WTC11 (cell line): ENCODE measurements around the gene SEMA3F. TPM values are rescaled to one million over a fixed set of nuclear protein-coding genes. Genes with fewer than 3 reads are reported as not detected.
A peak's percentile ranks its signal among the peaks of the same experiment; 100 is the strongest.

Experiments
- ATAC-seq: fragments of 200-7000 bp; cut with Tn5 transposase; 2 replicates; pipeline ENCODE4 v1.10.0; 2021; ENCODE audit warnings: mild to moderate bottlenecking, moderate library complexity
- CTCF ChIA-PET: fragments of 300-600 bp; sonication (Branson Sonifier 250); formaldehyde crosslinking; loops from one replicate; lab custom pipeline; 2021; ENCODE audit warnings: antibody characterized with exemption; lab: Charles Lee
- POLR2A ChIA-PET: fragments of 350-600 bp; sonication (Branson Sonifier 250); formaldehyde crosslinking; loops from one replicate; lab custom pipeline; 2021; ENCODE audit warnings: antibody characterized with exemption; lab: Charles Lee
- DNase-seq: peaks from one replicate; pipeline ENCODE4 v3.0.0; 2021; ENCODE audit warnings: low spot score
- H3K27ac Mint-ChIP-seq: 2 replicates; pipeline ENCODE4 v1.8.0; 2021; ENCODE audit warnings: mixed read lengths
- H3K27me3 Mint-ChIP-seq: 2 replicates; pipeline ENCODE4 v1.8.0; 2021; ENCODE audit warnings: low read depth, mild to moderate bottlenecking, moderate library complexity, mixed read lengths
- H3K36me3 Mint-ChIP-seq: 2 replicates; pipeline ENCODE4 v1.8.0; 2021; ENCODE audit warnings: mixed read lengths
- H3K4me1 Mint-ChIP-seq: 2 replicates; pipeline ENCODE4 v1.8.0; 2022; ENCODE audit warnings: mixed read lengths
- H3K4me3 Mint-ChIP-seq: 2 replicates; pipeline ENCODE4 v1.8.0; 2021; ENCODE audit warnings: mild to moderate bottlenecking, moderate library complexity, mixed read lengths
- H3K9me3 Mint-ChIP-seq: 2 replicates; pipeline ENCODE4 v1.8.0; 2021; ENCODE audit warnings: mixed read lengths
- CBFB ChIP-seq: sonication (generic); formaldehyde crosslinking; IDR thresholded peaks from 2 replicates; pipeline ENCODE4 v1.8.1; 2022; ENCODE audit warnings: mild to moderate bottlenecking, low read depth, missing genetic modification reagents
- ESRRA ChIP-seq: sonication (generic); formaldehyde crosslinking; IDR thresholded peaks from 2 replicates; pipeline ENCODE4 v1.8.1; 2022; ENCODE audit warnings: mild to moderate bottlenecking, missing genetic modification reagents, borderline replicate concordance
- JUN ChIP-seq: sonication (generic); formaldehyde crosslinking; IDR thresholded peaks from 2 replicates; pipeline ENCODE4 v1.8.0; 2023; ENCODE audit warnings: mild to moderate bottlenecking, missing genetic modification reagents
- MLX ChIP-seq: sonication (generic); formaldehyde crosslinking; IDR thresholded peaks from 2 replicates; pipeline ENCODE4 v1.8.1; 2023; ENCODE audit warnings: mild to moderate bottlenecking, missing genetic modification reagents, moderate library complexity
- NFE2L1 ChIP-seq: sonication (generic); formaldehyde crosslinking; IDR thresholded peaks from 2 replicates; pipeline ENCODE4 v1.8.1; 2023; ENCODE audit warnings: missing genetic modification reagents
- PRRX2 ChIP-seq: fragments of 250-450 bp; sonication (Bioruptor Pico); IDR thresholded peaks from 2 replicates; pipeline ENCODE4 v1.8.0; 2021; ENCODE audit warnings: mild to moderate bottlenecking
- SOX15 ChIP-seq: fragments of 250-450 bp; sonication (Bioruptor Pico); IDR thresholded peaks from 2 replicates; pipeline ENCODE4 v1.9.0; 2021; ENCODE audit warnings: mild to moderate bottlenecking
- STAT6 ChIP-seq: sonication (generic); formaldehyde crosslinking; conservative IDR thresholded peaks from 2 replicates; pipeline ENCODE4 v1.8.1; 2023; ENCODE audit warnings: mild to moderate bottlenecking, low read depth, missing genetic modification reagents, moderate library complexity
- TCF7 ChIP-seq: sonication (generic); formaldehyde crosslinking; IDR thresholded peaks from 2 replicates; pipeline ENCODE4 v1.8.0; 2022; ENCODE audit warnings: mild to moderate bottlenecking, low read depth, missing genetic modification reagents, moderate library complexity
- ZNF138 ChIP-seq: sonication (generic); formaldehyde crosslinking; conservative IDR thresholded peaks from 2 replicates; pipeline ENCODE4 v1.8.1; 2022; ENCODE audit warnings: mild to moderate bottlenecking, moderate library complexity, missing genetic modification reagents
- ZNF219 ChIP-seq: sonication (generic); formaldehyde crosslinking; IDR thresholded peaks from 2 replicates; pipeline ENCODE4 v1.8.0; 2023; ENCODE audit warnings: missing genetic modification reagents, mild to moderate bottlenecking, borderline replicate concordance
- ZNF263 ChIP-seq: sonication (generic); formaldehyde crosslinking; IDR thresholded peaks from 2 replicates; pipeline ENCODE4 v1.8.1; 2022; ENCODE audit warnings: low read depth, mild to moderate bottlenecking, moderate library complexity, missing genetic modification reagents
- ZNF396 ChIP-seq: fragments of 250-450 bp; sonication (Bioruptor Pico); IDR thresholded peaks from 2 replicates; pipeline ENCODE4 v1.8.0; 2021; ENCODE audit warnings: mild to moderate bottlenecking, moderate library complexity, borderline replicate concordance
- total RNA-seq: library from RNA; stranded (reverse); gene quantifications from 3 replicates; pipeline ENCODE4 v1.2.3, GENCODE V29; 2021
- TF ChIP-seq, protein P1 (sequence below): sonication (generic); formaldehyde crosslinking; IDR thresholded peaks from 2 replicates; pipeline ENCODE4 v1.8.1; 2022; ENCODE audit warnings: low read depth, mild to moderate bottlenecking, moderate library complexity, missing genetic modification reagents, borderline replicate concordance
- TF ChIP-seq, protein P2 (sequence below): sonication (generic); formaldehyde crosslinking; conservative IDR thresholded peaks from 2 replicates; pipeline ENCODE4 v1.8.1; 2022; ENCODE audit warnings: mild to moderate bottlenecking, missing genetic modification reagents
- TF ChIP-seq, protein P3 (sequence below): fragments of 250-450 bp; sonication (Bioruptor Pico); IDR thresholded peaks from 2 replicates; pipeline ENCODE4 v1.9.0; 2021; ENCODE audit warnings: mild to moderate bottlenecking
- TF ChIP-seq, protein P4 (sequence below): sonication (generic); formaldehyde crosslinking; IDR thresholded peaks from 2 replicates; pipeline ENCODE4 v1.8.0; 2022; ENCODE audit warnings: mild to moderate bottlenecking, missing genetic modification reagents
- TF ChIP-seq, protein P5 (sequence below): sonication (generic); formaldehyde crosslinking; IDR thresholded peaks from 2 replicates; pipeline ENCODE4 v1.8.0; 2023; ENCODE audit warnings: mild to moderate bottlenecking, missing genetic modification reagents

SEMA3F gene
- total RNA-seq, 1 experiment from 2014 or later, result 49.0 TPM

GRCh38 chr3:50117120-50117519 lies 38.0 kb upstream of the SEMA3F start:
- ChIA-PET CTCF (interaction anchor here (1.0 to 1.7 kb wide), 2 partner anchors 48 to 78 kb away, joined by 3 to 5 read pairs; no protein-coding TSS in a partner anchor), POLR2A (interaction anchor here (1.1 kb wide), 1 partner anchor 21 kb away, joined by 7 read pairs; no protein-coding TSS in a partner anchor)
- H3K27ac Mint-ChIP-seq, result no peak overlapping the region
- peaks cover 63% of the 10 kb centered on the region for H3K36me3 Mint-ChIP-seq
- no peak overlapping the region for H3K4me3 Mint-ChIP-seq
- ATAC-seq (no peak), DNase-seq (no peak)
- no peaks in the 10 kb centered on the region for H3K27me3 Mint-ChIP-seq
- H3K4me1 Mint-ChIP-seq, result peaks cover 10% of the 10 kb centered on the region
- H3K9me3 Mint-ChIP-seq, result no peaks in the 10 kb centered on the region
- TF ChIP-seq, protein P1, sequence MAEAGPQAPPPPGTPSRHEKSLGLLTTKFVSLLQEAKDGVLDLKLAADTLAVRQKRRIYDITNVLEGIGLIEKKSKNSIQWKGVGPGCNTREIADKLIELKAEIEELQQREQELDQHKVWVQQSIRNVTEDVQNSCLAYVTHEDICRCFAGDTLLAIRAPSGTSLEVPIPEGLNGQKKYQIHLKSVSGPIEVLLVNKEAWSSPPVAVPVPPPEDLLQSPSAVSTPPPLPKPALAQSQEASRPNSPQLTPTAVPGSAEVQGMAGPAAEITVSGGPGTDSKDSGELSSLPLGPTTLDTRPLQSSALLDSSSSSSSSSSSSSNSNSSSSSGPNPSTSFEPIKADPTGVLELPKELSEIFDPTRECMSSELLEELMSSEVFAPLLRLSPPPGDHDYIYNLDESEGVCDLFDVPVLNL, result no peak
- TF ChIP-seq CBFB (CRISPR knock-in tag), result no peak
- TF ChIP-seq, protein P2, sequence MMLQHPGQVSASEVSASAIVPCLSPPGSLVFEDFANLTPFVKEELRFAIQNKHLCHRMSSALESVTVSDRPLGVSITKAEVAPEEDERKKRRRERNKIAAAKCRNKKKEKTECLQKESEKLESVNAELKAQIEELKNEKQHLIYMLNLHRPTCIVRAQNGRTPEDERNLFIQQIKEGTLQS (CRISPR knock-in tag), result no peak
- TF ChIP-seq ZNF263 (CRISPR knock-in tag), result no peak
- no peak for TF ChIP-seq ZNF138
- TF ChIP-seq ZNF219, result no peak
- no peak for TF ChIP-seq STAT6 (CRISPR knock-in tag)
- TF ChIP-seq TCF7 (CRISPR knock-in tag), result no peak
- no peak for TF ChIP-seq JUN (CRISPR knock-in tag)

DNA sequence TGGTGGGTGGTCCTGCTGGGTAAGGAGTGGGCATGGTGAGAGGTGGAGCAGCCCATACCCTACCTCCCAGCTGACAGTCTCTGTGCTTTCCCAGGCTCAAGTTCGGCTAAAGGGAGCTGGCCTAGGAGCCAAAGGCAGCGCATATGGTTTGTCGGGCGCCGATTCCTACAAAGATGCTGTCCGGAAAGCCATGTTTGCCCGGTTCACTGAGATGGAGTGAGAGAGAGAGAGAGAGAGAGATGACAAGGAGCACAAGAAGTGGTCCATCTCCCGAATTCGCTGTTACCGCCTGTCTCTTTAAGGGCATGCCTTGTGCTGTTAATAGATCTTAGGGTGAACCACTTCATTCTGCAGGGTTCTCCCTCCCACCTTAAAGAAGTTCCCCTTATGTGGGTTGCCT lies 36.9 kb upstream of the SEMA3F start:
- H3K27me3 Mint-ChIP-seq, result no peaks in the 10 kb centered on the region
- no peaks in the 10 kb centered on the region for H3K9me3 Mint-ChIP-seq
- peaks cover 57% of the 10 kb centered on the region for H3K36me3 Mint-ChIP-seq
- CTCF ChIA-PET, result no interaction called here
- H3K4me3 Mint-ChIP-seq, result no peak overlapping the region
- peak overlapping the region; percentile 9; the same call in 1 of the 2 replicates for H3K27ac Mint-ChIP-seq
- H3K4me1 Mint-ChIP-seq, result peaks cover 13% of the 10 kb centered on the region
- POLR2A ChIA-PET, result interaction anchor here (1.1 kb wide), 1 partner anchor 20 kb away, joined by 7 read pairs; no protein-coding TSS in a partner anchor
- no peak for DNase-seq
- no peak for TF ChIP-seq NFE2L1 (CRISPR knock-in tag)
- TF ChIP-seq SOX15 (CRISPR knock-in tag), result no peak
- no peak for TF ChIP-seq JUN (CRISPR knock-in tag)
- TF ChIP-seq, protein P3, sequence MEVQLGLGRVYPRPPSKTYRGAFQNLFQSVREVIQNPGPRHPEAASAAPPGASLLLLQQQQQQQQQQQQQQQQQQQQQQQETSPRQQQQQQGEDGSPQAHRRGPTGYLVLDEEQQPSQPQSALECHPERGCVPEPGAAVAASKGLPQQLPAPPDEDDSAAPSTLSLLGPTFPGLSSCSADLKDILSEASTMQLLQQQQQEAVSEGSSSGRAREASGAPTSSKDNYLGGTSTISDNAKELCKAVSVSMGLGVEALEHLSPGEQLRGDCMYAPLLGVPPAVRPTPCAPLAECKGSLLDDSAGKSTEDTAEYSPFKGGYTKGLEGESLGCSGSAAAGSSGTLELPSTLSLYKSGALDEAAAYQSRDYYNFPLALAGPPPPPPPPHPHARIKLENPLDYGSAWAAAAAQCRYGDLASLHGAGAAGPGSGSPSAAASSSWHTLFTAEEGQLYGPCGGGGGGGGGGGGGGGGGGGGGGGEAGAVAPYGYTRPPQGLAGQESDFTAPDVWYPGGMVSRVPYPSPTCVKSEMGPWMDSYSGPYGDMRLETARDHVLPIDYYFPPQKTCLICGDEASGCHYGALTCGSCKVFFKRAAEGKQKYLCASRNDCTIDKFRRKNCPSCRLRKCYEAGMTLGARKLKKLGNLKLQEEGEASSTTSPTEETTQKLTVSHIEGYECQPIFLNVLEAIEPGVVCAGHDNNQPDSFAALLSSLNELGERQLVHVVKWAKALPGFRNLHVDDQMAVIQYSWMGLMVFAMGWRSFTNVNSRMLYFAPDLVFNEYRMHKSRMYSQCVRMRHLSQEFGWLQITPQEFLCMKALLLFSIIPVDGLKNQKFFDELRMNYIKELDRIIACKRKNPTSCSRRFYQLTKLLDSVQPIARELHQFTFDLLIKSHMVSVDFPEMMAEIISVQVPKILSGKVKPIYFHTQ (CRISPR knock-in tag), result no peak
- no peak for TF ChIP-seq ZNF138
- TF ChIP-seq MLX (CRISPR knock-in tag), result no peak
- ATAC-seq, result no peak

DNA sequence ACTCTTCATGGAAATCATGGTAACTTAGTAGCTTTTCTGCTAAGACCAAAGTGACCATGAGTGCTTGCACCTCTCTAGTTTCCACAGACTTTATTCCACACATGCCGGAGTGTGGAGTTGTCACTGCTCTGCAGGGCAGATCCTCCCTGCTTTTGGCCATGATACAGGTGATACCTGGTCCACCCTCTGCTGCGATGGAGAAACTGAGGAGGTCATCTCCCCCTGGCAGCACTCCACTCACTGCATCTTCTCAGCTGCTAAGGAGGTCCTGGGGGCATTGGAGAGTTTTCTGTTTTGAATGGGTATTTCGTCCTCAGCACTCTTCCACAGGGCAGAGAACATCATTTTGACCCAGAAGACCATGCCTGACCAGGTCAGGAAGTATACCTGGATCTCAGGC lies 35.3 kb upstream of the SEMA3F start:
- ATAC-seq (no peak), DNase-seq (no peak)
- Mint-ChIP-seq H3K27me3 (no peaks in the 10 kb centered on the region), H3K4me1 (peaks cover 26% of the 10 kb centered on the region), H3K36me3 (peaks cover 42% of the 10 kb centered on the region), H3K9me3 (no peaks in the 10 kb centered on the region), H3K4me3 (no peak overlapping the region), H3K27ac (no peak overlapping the region)
- POLR2A ChIA-PET, result interaction anchor here (0.7 to 2.2 kb wide), 4 partner anchors 19 to 75 kb away, joined by 3 to 6 read pairs (median 4); no protein-coding TSS in a partner anchor
- CTCF ChIA-PET, result interaction anchor here (0.6 to 5.9 kb wide), 10 partner anchors 17 to 400 kb away, joined by 3 to 74 read pairs (median 4); partner anchors contain the start of genes AMIGO3 and GNAT1
- TF ChIP-seq, protein P2 (CRISPR knock-in tag), result no peak
- TF ChIP-seq ZNF263 (CRISPR knock-in tag), result no peak
- TF ChIP-seq, protein P4, sequence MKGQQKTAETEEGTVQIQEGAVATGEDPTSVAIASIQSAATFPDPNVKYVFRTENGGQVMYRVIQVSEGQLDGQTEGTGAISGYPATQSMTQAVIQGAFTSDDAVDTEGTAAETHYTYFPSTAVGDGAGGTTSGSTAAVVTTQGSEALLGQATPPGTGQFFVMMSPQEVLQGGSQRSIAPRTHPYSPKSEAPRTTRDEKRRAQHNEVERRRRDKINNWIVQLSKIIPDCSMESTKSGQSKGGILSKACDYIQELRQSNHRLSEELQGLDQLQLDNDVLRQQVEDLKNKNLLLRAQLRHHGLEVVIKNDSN (CRISPR knock-in tag), result no peak
- TF ChIP-seq, protein P5, sequence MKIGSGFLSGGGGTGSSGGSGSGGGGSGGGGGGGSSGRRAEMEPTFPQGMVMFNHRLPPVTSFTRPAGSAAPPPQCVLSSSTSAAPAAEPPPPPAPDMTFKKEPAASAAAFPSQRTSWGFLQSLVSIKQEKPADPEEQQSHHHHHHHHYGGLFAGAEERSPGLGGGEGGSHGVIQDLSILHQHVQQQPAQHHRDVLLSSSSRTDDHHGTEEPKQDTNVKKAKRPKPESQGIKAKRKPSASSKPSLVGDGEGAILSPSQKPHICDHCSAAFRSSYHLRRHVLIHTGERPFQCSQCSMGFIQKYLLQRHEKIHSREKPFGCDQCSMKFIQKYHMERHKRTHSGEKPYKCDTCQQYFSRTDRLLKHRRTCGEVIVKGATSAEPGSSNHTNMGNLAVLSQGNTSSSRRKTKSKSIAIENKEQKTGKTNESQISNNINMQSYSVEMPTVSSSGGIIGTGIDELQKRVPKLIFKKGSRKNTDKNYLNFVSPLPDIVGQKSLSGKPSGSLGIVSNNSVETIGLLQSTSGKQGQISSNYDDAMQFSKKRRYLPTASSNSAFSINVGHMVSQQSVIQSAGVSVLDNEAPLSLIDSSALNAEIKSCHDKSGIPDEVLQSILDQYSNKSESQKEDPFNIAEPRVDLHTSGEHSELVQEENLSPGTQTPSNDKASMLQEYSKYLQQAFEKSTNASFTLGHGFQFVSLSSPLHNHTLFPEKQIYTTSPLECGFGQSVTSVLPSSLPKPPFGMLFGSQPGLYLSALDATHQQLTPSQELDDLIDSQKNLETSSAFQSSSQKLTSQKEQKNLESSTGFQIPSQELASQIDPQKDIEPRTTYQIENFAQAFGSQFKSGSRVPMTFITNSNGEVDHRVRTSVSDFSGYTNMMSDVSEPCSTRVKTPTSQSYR (CRISPR knock-in tag), result no peak
- no peak for TF ChIP-seq ESRRA (CRISPR knock-in tag)
- no peak for TF ChIP-seq PRRX2 (CRISPR knock-in tag)
- no peak for TF ChIP-seq ZNF396
